K562 (cell line): Measurements from ENCODE around the gene MLLT11. TPM values are rescaled to one million over a fixed set of nuclear protein-coding genes. Genes with fewer than 3 reads are reported as not detected.

Experiments used
- BCL6 ChIP-seq: fragments of 250-450 bp; sonication (Bioruptor Pico); IDR thresholded peaks from 2 replicates; pipeline ENCODE4 v1.4.0; 2020
- CREBBP ChIP-seq: IDR thresholded peaks from one replicate; pipeline ENCODE4 v1.6.1; 2012; ENCODE audit warnings: low read depth, mild to moderate bottlenecking, control low read depth, inconsistent platforms, low read length
- CREM ChIP-seq: IDR thresholded peaks from 2 replicates; pipeline ENCODE4 v1.6.1; 2014; ENCODE audit warnings: antibody characterized with exemption, low read depth
- DNMT1 ChIP-seq: fragments of 450-650 bp; IDR thresholded peaks from 2 replicates; pipeline ENCODE4 v1.6.1; 2016; ENCODE audit warnings: antibody characterized with exemption, mild to moderate bottlenecking
- EGR1 ChIP-seq: fragments of 450-650 bp; conservative IDR thresholded peaks from 2 replicates; pipeline ENCODE4 v1.6.1; 2017; ENCODE audit warnings: mild to moderate bottlenecking
- ETS1 ChIP-seq: conservative IDR thresholded peaks from 2 replicates; pipeline ENCODE4 v1.6.1; 2011; ENCODE audit warnings: low read depth, mild to moderate bottlenecking, low read length; ENCODE audit not compliant: control insufficient read depth
- FOXO4 ChIP-seq: fragments of 450-650 bp; formaldehyde crosslinking; IDR thresholded peaks from 2 replicates; pipeline ENCODE4 v1.4.0; 2020; ENCODE audit warnings: mild to moderate bottlenecking, moderate library complexity
- KDM5B ChIP-seq: fragments of 200-600 bp; sonication (generic); IDR thresholded peaks from 2 replicates; pipeline ENCODE4 v1.6.1; 2012; ENCODE audit warnings: low read depth, mild to moderate bottlenecking, moderate library complexity, low read length, control low read depth, inconsistent platforms; ENCODE audit not compliant: insufficient replicate concordance
- MECOM ChIP-seq: fragments of 250-450 bp; sonication (Bioruptor Pico); IDR thresholded peaks from 2 replicates; pipeline ENCODE4 v1.8.0; 2022; ENCODE audit warnings: inconsistent platforms
- MIER1 ChIP-seq: fragments of 450-650 bp; IDR thresholded peaks from 2 replicates; pipeline ENCODE4 v1.6.1; 2016; ENCODE audit warnings: antibody characterized with exemption, mild to moderate bottlenecking, low read depth
- MTA1 ChIP-seq: fragments of 450-650 bp; IDR thresholded peaks from 2 replicates; pipeline ENCODE4 v1.6.1; 2017; ENCODE audit warnings: borderline replicate concordance
- NCOA4 ChIP-seq: fragments of 450-650 bp; IDR thresholded peaks from 2 replicates; pipeline ENCODE4 v1.6.1; 2018; ENCODE audit warnings: mild to moderate bottlenecking; ENCODE audit not compliant: partially characterized antibody
- NFE2 ChIP-seq: IDR thresholded peaks from 2 replicates; pipeline ENCODE4 v1.6.1; 2014; ENCODE audit warnings: antibody characterized with exemption, low read depth
- POLR2A ChIP-seq: fragments of 450-650 bp; conservative IDR thresholded peaks from 2 replicates; pipeline ENCODE4 v1.6.1; 2016
- RCOR1 ChIP-seq, 2 experiments: IDR thresholded peaks; 2 replicates each; pipeline ENCODE4 v1.6.1; 2012; ENCODE audit warnings: low read depth in 2 of 2, low read length in 2 of 2, borderline replicate concordance in 1 of 2, improper control_type of control experiment in 1 of 2
- SIRT6 ChIP-seq: IDR thresholded peaks from one replicate; pipeline ENCODE4 v1.6.1; 2012; ENCODE audit warnings: low read depth, mild to moderate bottlenecking, control low read depth, inconsistent platforms, low read length, moderate library complexity
- SOX6 ChIP-seq: fragments of 450-650 bp; IDR thresholded peaks from 2 replicates; pipeline ENCODE4 v1.6.1; 2014; ENCODE audit warnings: mild to moderate bottlenecking
- U2AF1 ChIP-seq: fragments of 200-400 bp; formaldehyde crosslinking; optimal IDR thresholded peaks from 2 replicates; pipeline ENCODE3; 2017; ENCODE audit warnings: mild to moderate bottlenecking, low read depth, low read length, moderate library complexity
- ZNF121 ChIP-seq: sonication (generic); formaldehyde crosslinking; conservative IDR thresholded peaks from 2 replicates; pipeline ENCODE4 v1.8.0; 2022; ENCODE audit warnings: missing genetic modification reagents
- ZNF197 ChIP-seq: fragments of 200-800 bp; sonication (Bioruptor generic); IDR thresholded peaks from 2 replicates; pipeline ENCODE4 v1.6.1; 2016; ENCODE audit warnings: low read depth, missing genetic modification characterization, missing compliant biosample characterization
- ZNF274 ChIP-seq: IDR thresholded peaks from 2 replicates; pipeline ENCODE4 v1.6.1; 2011; ENCODE audit warnings: low read depth, mild to moderate bottlenecking, low read length, moderate library complexity, borderline replicate concordance
- ZNF384 ChIP-seq: IDR thresholded peaks from 2 replicates; pipeline ENCODE4 v1.6.1; 2012; ENCODE audit warnings: low read depth, low read length, improper control_type of control experiment
- ZNF644 ChIP-seq: fragments of 200-800 bp; sonication (Bioruptor generic); IDR thresholded peaks from 2 replicates; pipeline ENCODE4 v1.6.1; 2016; ENCODE audit warnings: low read depth, missing genetic modification characterization, missing compliant biosample characterization
- ZNF655 ChIP-seq: fragments of 250-450 bp; sonication (Bioruptor Pico); IDR thresholded peaks from 2 replicates; pipeline ENCODE4 v1.5.0; 2021
- polyA plus RNA-seq, 8 experiments: library from polyadenylated mRNA; depleted of rRNA in 4 of 8; stranded (reverse) in 5 of 8; unstranded in 3 of 8; fragments of >200 nt; fragmentation: Nextera tagmentation in 2 of 8; fragmentation: Illumina TruSeq in 1 of 8; extraction: Ambion mirVana in 2 of 8; extraction: Trizol in 1 of 8; gene quantifications; 2 replicates each; pipeline versions ENCODE4 v1.2.1 to v1.2.3, GENCODE V29; 2011 to 2014; ENCODE audit warnings: inconsistent platforms in 1 of 8, missing spikeins in 1 of 8
- total RNA-seq, 7 experiments: library from RNA; depleted of rRNA in 6 of 7; stranded (reverse); fragments of >200 nt in 6 of 7; fragmentation: Illumina TruSeq in 2 of 7; extraction: Trizol in 2 of 7; gene quantifications; 2 replicates each; pipeline versions ENCODE4 v1.2.1 to v1.2.3, GENCODE V29; 2011 to 2021; ENCODE audit warnings: low replicate concordance in 1 of 7
- TF ChIP-seq, protein P1 (sequence below): fragments of 450-650 bp; IDR thresholded peaks from 2 replicates; pipeline ENCODE4 v1.6.1; 2016; ENCODE audit warnings: low read depth, mild to moderate bottlenecking, moderate library complexity

The MLLT11 gene
- total and polyA plus RNA-seq, 9 of the 15 experiments (the other 6 are each of a cell fraction or from before 2014, with no cell fraction given): 12.1 to 91.0 (median 22.0) TPM

- TF ChIP-seq FOXO4 (CRISPR knock-in tag) (no peak), ZNF655 (no peak), EGR1 (peak; percentile 71), NFE2 (peak; percentile 2; the same call in 1 of the 2 replicates), RCOR1 (IDR thresholded peaks at IDR 0.05; ENCODE audit: borderline replicate concordance in 1 of 2, low read depth in 2 of 2, low read length in 2 of 2) (peak in 1 of 2 experiments; percentile 73; a peak in 3 of 4 replicates), BCL6 (no peak), ZNF384 (no peak), ZNF274 (no peak), ZNF644 (tag) (peak; percentile 27; the same call in 1 of the 2 replicates), DNMT1 (0 out of 2 replicates have a peak, but pooled peaks have one; percentile 60), NCOA4 (no peak), ZNF197 (CRISPR knock-in tag) (no peak), SIRT6 (no peak), ZNF121 (CRISPR knock-in tag) (no peak), MECOM (CRISPR knock-in tag) (no peak), MIER1 (0 out of 2 replicates have a peak, but pooled peaks have one; percentile 19), U2AF1 (no peak), CREM (peak; percentile 95), MTA1 (peak; percentile 89), CREBBP (no peak), POLR2A (peak; percentile 91), KDM5B (peak; percentile 2), SOX6 (peak; percentile 71), ETS1 (peak; percentile 57)
- TF ChIP-seq, protein P1, sequence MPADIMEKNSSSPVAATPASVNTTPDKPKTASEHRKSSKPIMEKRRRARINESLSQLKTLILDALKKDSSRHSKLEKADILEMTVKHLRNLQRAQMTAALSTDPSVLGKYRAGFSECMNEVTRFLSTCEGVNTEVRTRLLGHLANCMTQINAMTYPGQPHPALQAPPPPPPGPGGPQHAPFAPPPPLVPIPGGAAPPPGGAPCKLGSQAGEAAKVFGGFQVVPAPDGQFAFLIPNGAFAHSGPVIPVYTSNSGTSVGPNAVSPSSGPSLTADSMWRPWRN: no peak; the same call in 1 of the 2 replicates
These were observed 10.5 kb downstream of the MLLT11 start, which contains the start of gene GABPB2 (continued) for GRCh38 chr1:151070474-151071276.
